Left kidney (tissue), 2 donors: ENCODE results near the gene PARVG. TPM values are rescaled to one million over a fixed set of nuclear protein-coding genes. Genes with fewer than 3 reads are reported as not detected.

Experiments
- DNase-seq: peaks from one replicate; pipeline ENCODE4 v3.0.0-alpha.2; 2013
- polyA plus RNA-seq: library from polyadenylated mRNA; unstranded; fragments of 120-200 nt; gene quantifications from one replicate; pipeline ENCODE4 v1.2.1, GENCODE V29; 2013; ENCODE audit not compliant: insufficient read length

The PARVG gene
- polyA plus RNA-seq, 1 donor, result 2.0 TPM

GRCh38 chr22:44196731-44197131 is 16.0 kb downstream of the PARVG start:
- no peak for DNase-seq

- no peak for DNase-seq
Measured at GRCh38 chr22:44197271-44197670, 16.5 kb downstream of the PARVG start.

DNA sequence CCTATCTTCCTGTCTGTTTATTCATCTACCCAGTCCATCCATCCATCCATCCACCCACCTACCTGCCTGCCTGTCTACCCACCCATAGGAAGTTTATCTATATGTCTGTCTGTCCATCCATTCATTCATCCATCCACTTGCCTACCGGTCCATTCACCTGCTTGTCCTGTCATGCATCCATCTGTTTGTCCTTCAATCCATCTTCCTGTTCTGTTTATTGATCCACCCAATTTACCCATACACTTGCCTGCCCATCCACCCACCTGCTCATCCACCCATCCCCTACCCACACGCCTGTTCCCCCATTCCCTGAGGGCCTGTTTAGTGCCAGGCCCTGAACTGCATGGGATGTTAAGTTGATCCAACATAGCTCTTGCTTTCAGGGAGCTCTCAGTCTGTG is 18.4 kb downstream of the PARVG start:
- DNase-seq, result no peak

DNA sequence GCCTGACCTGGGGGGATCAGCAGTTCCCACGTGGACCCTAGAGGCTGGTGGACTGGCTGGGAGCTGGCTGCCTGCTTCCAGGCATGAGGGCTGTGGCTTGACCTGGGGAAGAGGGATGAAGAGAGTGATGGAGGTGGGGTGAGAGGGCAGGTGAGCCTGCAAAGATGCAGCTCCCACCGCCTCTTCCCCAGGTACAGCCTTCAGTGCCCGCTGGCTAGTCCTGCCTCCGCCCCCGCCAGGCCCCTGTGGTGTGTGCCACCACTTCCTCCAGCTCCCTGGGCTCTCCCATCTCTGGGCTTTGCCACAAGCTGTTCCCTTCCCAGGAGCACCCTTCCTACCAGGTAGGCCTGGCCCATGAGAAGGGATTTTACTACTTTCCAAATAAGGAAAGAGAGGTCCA is 19.1 kb downstream of the PARVG start:
- no peak for DNase-seq

DNA sequence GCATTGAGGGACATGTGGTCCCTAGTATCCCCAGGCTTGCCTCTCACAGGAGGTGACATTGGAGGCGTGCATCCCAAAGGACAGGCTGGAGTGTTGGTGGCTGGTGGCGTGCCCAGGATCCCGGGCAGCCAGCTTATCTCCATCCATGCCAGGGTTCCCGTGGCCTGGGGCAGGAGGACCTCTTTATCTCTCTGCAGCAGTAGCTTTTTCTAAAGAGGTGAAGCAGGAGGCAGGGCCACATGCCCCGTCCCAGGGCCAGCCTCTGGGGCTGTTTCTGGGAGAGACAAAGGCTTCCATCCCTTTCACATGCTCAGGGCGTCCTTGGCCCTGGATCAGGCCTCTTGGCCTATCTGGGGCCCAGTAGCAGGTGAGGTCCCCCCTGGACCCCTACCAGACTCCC is 19.7 kb downstream of the PARVG start:
- DNase-seq, result no peak

- no peak for DNase-seq
Measured at GRCh38 chr22:44200855-44201550, 20.3 kb downstream of the PARVG start.

DNA sequence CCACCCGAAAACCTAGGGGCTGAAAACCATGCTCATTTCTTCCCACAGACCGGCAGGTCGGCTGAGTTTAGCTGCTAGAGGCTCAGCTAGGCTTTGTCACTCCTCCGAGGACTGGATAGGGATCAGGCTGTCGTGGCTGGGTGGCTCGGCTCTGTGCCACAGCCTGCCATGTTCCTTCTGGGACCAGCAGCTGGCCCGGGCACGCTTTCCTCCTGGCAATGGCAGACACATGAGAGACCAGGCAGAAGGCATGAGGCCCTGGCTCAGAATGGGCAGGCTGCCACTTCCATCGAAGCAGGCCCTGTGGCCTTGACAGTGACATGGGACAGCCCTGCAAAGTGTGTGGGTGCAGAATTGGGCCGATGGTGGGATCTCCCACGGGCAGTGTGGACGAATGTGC is 20.9 kb downstream of the PARVG start:
- no peak for DNase-seq

DNA sequence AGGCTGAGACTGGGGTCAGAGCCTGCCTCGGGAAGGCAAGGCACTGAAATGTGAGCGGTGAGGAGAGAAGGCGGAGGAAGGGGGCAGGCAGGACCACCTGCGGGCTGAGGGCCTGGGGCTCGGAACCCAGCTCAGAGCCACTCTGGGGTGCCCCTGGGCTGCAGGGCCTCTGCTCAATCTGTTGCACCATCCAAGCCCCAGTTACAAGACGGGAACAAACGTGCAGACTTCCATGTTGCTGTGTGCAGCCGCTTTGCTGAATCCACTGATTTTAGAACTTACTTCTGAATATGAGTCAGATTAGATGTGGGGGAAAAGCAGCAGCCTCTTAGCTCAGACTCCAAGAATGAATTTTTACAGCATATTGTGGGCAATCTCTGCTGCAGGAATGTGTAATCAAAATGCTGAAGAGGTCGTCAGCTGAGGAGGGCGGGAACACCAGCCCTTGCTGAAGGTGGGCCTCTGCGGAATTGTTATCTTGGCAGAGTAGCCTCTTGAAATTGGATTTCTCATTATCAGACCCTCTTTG is 21.6 kb downstream of the PARVG start:
- DNase-seq, result no peak

GRCh38 chr22:44203203-44203602 is 22.5 kb downstream of the PARVG start:
- no peak for DNase-seq

GRCh38 chr22:44204739-44205515 is 24.2 kb downstream of the PARVG start:
- no peak for DNase-seq

- DNase-seq, result no peak
Measured at GRCh38 chr22:44205516-44206329, 25.0 kb downstream of the PARVG start.

DNA sequence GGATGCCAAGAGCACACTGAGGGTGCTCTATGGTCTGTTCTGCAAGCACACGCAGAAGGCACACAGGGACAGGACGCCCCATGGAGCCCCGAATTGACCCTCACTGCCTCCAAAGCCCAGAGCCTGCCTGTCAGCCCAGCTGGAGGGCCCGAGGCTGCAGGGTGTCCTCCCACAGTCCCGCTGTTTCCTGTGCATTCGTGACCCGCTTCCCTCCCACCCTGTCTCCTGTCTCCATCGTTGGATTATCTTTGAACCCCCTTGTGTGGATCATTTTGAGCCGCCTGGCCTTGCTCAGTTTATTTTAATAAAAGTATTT is 25.6 kb downstream of the PARVG start:
- no peak for DNase-seq

DNA sequence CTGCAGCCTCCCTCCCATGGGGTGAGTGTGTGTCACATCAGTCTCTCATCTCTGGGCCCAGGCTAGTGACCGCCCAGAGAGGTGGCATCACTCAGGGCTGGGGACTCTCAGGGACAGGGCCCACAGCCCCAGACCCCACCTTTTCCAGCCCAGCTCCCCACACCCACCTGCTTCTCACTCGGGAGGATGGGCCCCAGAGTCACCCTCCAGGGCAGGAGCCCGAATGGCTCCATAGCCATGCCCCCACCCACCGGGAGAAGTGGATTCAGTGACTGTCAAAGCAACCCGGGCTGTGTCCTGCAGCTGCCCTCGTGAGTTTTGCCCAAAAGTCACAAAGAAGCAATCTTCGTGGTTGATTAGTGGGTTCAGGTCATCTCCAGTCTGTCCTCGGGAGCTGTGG is 26.0 kb downstream of the PARVG start:
- no peak for DNase-seq

GRCh38 chr22:44207173-44207980 is 26.7 kb downstream of the PARVG start:
- no peak for DNase-seq

DNA sequence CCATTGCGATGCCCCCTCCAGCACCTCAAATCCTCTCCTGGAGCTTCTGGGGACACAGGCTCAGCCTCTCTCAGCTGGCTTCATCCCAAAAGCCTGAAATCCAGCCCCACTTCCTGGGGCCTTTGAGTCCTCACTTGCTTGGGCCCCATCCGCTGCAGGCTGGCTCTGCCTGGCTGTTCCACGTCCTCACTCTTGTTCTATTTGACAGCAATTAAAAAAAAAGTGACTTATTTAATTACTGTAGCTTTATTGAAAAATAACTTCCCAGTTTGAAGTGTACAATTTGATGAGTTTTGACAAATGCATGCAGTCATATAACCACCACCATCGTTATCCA is 27.2 kb downstream of the PARVG start:
- no peak for DNase-seq

- no peak for DNase-seq
Measured at GRCh38 chr22:44209343-44209742, 28.6 kb downstream of the PARVG start.

GRCh38 chr22:44210722-44211121 is 30.0 kb downstream of the PARVG start:
- DNase-seq, result no peak

DNA sequence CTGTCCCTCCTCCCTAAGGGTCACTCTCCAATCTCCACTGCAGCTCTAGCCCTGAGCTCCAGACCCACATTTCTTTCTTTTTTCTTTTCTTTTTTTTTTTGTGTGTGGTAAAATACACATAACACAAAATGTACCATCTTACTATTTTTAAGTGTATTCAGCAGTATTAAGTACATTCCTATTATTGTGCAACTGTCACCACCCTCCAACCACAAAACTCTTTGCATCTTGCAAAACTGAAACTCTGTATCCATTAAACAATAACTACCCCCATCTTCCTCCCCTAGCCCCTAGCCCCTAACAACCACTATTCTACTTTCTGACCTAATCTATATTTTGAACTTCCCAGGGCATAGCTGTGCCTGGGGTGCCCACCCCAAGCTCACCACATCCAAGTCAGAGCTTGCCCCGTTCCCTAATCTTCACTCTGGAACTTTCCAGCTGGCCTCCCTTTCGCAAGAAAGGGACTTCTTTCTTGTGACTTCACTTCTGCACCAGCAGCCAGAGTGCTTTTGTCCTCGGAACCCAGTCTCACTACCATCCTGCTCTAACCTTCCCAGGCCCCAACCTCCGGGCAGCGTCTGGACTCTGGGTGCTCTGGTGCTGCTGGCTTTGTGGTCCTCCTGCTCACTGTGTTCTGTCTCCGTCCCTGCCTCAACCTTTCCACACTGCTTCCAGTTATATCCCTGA is 30.7 kb downstream of the PARVG start:
- DNase-seq, result no peak

DNA sequence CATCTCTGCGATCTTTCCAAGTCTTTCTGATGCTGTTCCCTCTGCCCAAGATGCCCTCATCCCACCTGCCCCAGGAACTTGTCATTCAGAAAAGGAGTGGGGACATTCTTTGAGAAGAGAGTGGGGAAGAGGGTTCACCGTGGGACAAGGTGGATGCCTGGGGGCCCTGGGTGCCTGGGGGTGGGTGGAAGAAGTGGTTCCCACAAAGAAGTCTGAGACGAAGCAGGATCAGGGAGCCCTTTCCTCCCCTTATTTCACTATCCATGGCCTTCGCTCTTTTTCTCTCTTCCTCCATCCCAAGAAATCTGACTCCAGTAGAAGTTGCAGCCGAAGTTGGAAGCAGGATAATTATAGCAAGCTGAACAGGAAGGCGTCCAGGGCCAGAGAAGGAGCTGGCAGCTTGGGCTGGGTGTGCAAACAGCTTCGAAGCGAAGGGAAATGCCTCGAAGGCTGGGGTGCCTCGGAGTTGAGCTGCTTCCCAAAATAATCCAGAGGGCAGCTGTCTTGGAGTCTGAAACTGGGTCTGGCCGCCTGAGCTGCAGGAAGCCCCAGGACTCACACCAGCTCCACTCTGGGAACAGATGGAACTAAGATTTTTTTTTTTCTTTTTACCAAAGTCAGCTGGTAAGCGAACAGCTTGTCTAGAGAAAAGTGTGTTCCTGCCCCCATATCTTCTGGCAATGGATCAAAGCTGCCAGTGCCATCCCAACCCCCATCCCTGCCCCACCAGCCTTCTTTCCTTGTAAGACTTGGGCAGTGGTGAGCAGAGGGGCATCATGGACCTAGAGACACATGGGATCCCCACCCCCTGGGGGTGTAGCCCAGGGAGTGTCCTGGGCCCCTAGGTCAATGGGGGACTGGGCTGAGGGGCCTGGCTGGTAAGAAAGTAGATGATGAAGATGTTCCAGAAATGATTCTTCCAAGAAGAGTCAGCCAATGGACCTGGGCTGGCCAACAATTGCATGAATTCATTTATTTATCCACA is 31.5 kb downstream of the PARVG start:
- DNase-seq, result no peak

DNA sequence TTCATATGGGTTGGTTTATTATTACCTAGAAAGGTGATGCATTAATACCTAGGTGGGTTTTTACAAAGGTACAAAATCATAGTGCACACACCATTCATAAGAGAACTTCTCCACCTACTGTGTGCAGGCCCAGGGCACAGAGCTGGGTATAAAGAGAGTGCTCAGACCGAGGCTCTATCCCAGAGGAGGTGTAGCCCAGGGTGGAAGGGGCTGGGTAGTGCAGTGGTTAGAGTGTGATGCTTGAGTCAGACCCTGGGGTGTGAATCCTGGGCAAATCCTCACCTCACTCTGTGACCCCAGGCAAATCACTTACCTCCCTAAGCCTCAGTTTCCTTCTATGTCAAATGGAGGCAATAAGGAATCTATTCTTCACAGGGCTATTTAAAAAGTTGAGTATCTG is 32.2 kb downstream of the PARVG start:
- DNase-seq, result no peak
